Measurements from ENCODE around the gene RGS17. TPM values are rescaled to one million over a fixed set of nuclear protein-coding genes. Genes with fewer than 3 reads are reported as not detected.

RGS17 gene

GRCh38 chr6:152957796-152958195 lies 173.3 kb downstream of the RGS17 start:
- Histone ChIP-seq H3K4ac (ENCODE audit: low read length) (no peak overlapping the region), H3K4me2 (ENCODE audit: insufficient read depth, low read length, poor library complexity, severe bottlenecking) (no peak overlapping the region), H2BK5ac (ENCODE audit: low read length) (no peak overlapping the region), H2BK15ac (ENCODE audit: low read length) (no peak overlapping the region), H3K27ac (replicated peaks; ENCODE audit: low read length) (no peak overlapping the region), H3K27me3 (ENCODE audit: control insufficient read depth in 3 of 3, insufficient read depth in 3 of 3, low read depth in 1 of 3, low read length in 3 of 3) (no peaks in the 10 kb centered on the region), H3K79me1 (ENCODE audit: low read depth, low read length) (no peaks in the 10 kb centered on the region), H2BK12ac (ENCODE audit: low read length) (no peak overlapping the region), H2AFZ (ENCODE audit: low read length) (no peak overlapping the region), H3K4me3 (ENCODE audit: low read length in 2 of 2) (no peak overlapping the region), H4K91ac (ENCODE audit: low read depth, low read length, poor library complexity) (no peak overlapping the region), H2AK5ac (ENCODE audit: low read depth, low read length) (no peak overlapping the region), H3K9me3 (replicated peaks in 1 of 2; ENCODE audit: control insufficient read depth in 2 of 2, insufficient read depth in 1 of 2, low read depth in 1 of 2, low read length in 2 of 2) (no peaks in the 10 kb centered on the region), H3K18ac (ENCODE audit: low read length) (no peak overlapping the region), H4K8ac (ENCODE audit: low read depth, low read length) (no peak overlapping the region), H3K9ac (ENCODE audit: low read depth, low read length, poor library complexity) (no peak overlapping the region), H3K23ac (ENCODE audit: low read depth, low read length, poor library complexity) (no peak overlapping the region), H3K14ac (ENCODE audit: low read length) (no peak overlapping the region), H2BK120ac (ENCODE audit: low read depth, low read length) (no peak overlapping the region), H3K4me1 (ENCODE audit: control insufficient read depth in 2 of 2, insufficient read depth in 1 of 2, low read depth in 1 of 2, low read length in 2 of 2) (no peaks in the 10 kb centered on the region), H3K36me3 (replicated peaks in 1 of 2; ENCODE audit: control insufficient read depth in 2 of 2, insufficient read depth in 2 of 2, low read length in 2 of 2) (no peaks in the 10 kb centered on the region)
- WGBS, 2 donors (ENCODE audit: extremely low coverage in 2 of 2, insufficient read length in 2 of 2, insufficient replicate concordance in 1 of 2): no CpG with 5 or more reads among the region's 1 CpG
- no peak for DNase-seq (ENCODE audit: low spot score)

Small RNAs within 50 kb of the gene (small RNA-seq; reads per million reads assigned to genes)
- gene AL080276.1 (ENCODE audit: insufficient read depth): not detected
- gene RNA5SP224 (ENCODE audit: insufficient read depth): not detected

Measured in neuronal stem cell (in vitro differentiated cells).